Peyer's patch (tissue), 4 donors: Measurements from ENCODE around the gene SEPTIN5.
A peak's percentile ranks its signal among the peaks of the same experiment; 100 is the strongest.

Experiments used
- CTCF ChIP-seq, 6 experiments: fragments of 450-650 bp in 4 of 6; fragments of 200-600 bp in 2 of 6; sonication (generic) in 1 of 6; IDR thresholded peaks; one replicate each; pipeline ENCODE4 v1.5.1; 2017 to 2019; ENCODE audit warnings: antibody characterized with exemption in 6 of 6, mild to moderate bottlenecking in 3 of 6, moderate library complexity in 1 of 6
- POLR2A ChIP-seq, 2 donors: fragments of 450-650 bp; IDR thresholded peaks; one replicate each; pipeline ENCODE4 v1.5.1; 2017; ENCODE audit warnings: antibody characterized with exemption in 2 of 2, mild to moderate bottlenecking in 2 of 2, moderate library complexity in 2 of 2

GRCh38 chr22:19679522-19680101, 34.7 kb upstream of the SEPTIN5 start:
- peak; percentile 20 to 70 (median 54) for TF ChIP-seq CTCF (IDR thresholded peaks at IDR 0.05)
- TF ChIP-seq POLR2A (IDR thresholded peaks at IDR 0.05), result no peak
